ENCODE measurements around the gene PLGRKT. TPM values are rescaled to one million over a fixed set of nuclear protein-coding genes. Genes with fewer than 3 reads are reported as not detected.
A peak's percentile ranks its signal among the peaks of the same experiment; 100 is the strongest.

Gene PLGRKT, protein sequence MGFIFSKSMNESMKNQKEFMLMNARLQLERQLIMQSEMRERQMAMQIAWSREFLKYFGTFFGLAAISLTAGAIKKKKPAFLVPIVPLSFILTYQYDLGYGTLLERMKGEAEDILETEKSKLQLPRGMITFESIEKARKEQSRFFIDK
- total RNA-seq (2022) = 5.0 and 7.0 TPM in 2 replicates
- Bru-seq, nascent RNA = percentile 43 among the genes with signal in this experiment
- percentile 32 among the genes with signal in this experiment for BruChase-seq, experiment 1, labeled RNA remaining after a 2-hour chase
- BruChase-seq, experiment 2, labeled RNA remaining after a 6-hour chase = percentile 32 among the genes with signal in this experiment
- long read RNA-seq, partial matches to known transcripts = 0 of 1 reads
- long read RNA-seq, other reads (novel, unspliced or antisense) = 0 of 1 reads

DNA sequence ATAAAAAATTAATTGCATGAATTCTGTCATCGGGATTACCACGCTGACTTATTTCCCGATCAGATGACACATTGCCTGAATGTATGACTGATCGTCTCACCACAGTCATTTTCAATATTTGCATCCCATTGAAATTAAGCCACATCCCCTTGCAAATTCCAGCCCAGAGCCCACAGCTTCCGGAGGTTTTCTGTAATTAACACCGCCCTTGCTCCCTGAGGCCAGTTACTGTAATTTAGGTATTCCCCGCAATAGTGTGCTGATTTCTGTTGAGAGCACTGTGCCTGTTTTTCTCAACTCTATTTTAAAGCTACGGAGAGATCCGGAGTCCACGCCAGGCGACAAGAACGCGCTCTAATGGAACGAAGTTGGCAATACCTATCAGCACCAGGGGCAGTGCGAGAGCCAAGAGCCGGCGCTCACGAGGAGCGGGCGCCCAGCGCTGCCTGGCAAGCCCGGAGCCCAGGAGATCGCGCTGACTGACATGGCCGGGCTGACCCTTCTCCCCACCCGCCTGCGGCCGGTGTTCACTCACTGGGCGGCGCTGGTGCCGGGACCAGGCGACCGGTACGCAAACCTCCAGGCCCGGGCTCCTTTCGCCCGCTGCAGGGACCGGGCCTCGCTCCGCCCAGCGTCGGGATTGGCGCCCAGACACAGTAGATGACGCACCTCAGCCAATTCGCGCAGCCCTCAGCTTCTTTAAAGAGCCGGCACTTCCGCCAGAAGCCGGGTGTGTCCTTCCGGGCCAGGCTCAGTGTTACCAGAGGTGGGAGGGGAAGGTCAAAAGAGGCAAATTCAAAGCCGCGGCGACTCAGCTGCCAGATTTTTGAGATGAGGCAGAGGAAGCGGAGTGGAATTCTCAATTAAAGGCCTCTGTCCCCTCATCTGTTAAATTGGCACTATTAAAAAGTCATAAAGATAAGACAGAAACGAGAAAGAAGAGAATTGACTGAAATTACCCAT lies at the start of gene PLGRKT:
TSS of gene PLGRKT (minus strand) at position 672 of the 963 bp plus-strand sequence. CDS start 5,948 bp downstream, outside the sequence.
- no peaks in the 10 kb centered on the region for H3K36me3 ChIP-seq (ENCODE audit: control insufficient read depth, insufficient read depth, low read length)
- H3K36me3 Mint-ChIP-seq (ENCODE audit: insufficient read depth, unreplicated experiment) = peaks cover 8% of the 10 kb centered on the region
- POLR2A ChIA-PET = interaction anchor here (0.6 to 1.1 kb wide), 3 partner anchors 13 to 191 kb away, joined by 3 to 4 read pairs (median 4); partner anchors contain the start of gene CD274
- peak; percentile 90 to 91 for DNase-seq
- no peaks in the 10 kb centered on the region for H3K9me3 Mint-ChIP-seq (ENCODE audit: unreplicated experiment)
- peak within 1 kb of the TSS; percentile 80 for H3K4me3 Mint-ChIP-seq (ENCODE audit: unreplicated experiment)
- H3K4me1 Mint-ChIP-seq (ENCODE audit: low read depth, unreplicated experiment) = no peaks in the 10 kb centered on the region
- TF ChIP-seq, protein P1, sequence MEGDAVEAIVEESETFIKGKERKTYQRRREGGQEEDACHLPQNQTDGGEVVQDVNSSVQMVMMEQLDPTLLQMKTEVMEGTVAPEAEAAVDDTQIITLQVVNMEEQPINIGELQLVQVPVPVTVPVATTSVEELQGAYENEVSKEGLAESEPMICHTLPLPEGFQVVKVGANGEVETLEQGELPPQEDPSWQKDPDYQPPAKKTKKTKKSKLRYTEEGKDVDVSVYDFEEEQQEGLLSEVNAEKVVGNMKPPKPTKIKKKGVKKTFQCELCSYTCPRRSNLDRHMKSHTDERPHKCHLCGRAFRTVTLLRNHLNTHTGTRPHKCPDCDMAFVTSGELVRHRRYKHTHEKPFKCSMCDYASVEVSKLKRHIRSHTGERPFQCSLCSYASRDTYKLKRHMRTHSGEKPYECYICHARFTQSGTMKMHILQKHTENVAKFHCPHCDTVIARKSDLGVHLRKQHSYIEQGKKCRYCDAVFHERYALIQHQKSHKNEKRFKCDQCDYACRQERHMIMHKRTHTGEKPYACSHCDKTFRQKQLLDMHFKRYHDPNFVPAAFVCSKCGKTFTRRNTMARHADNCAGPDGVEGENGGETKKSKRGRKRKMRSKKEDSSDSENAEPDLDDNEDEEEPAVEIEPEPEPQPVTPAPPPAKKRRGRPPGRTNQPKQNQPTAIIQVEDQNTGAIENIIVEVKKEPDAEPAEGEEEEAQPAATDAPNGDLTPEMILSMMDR (IDR thresholded peaks at IDR 0.05; ENCODE audit: insufficient read depth in 1 of 2, low read depth in 1 of 2, low read length in 1 of 2, severe bottlenecking in 1 of 2, unreplicated experiment in 1 of 2) = peak in 1 of 2 experiments; percentile 26
- peak within 1 kb of the TSS; percentile 49 for H3K4me3 ChIP-seq (ENCODE audit: low read depth, low read length)
- TSS peak; percentile 75 for BruUV-seq (replicated peaks)
- intact Hi-C loops (cut with micrococcal nuclease; ENCODE audit: unreplicated experiment) = loop anchor here (10.0 kb wide), 1 partner anchor 277 kb away; no protein-coding TSS in a partner anchor
- H3K9me3 ChIP-seq = no peaks in the 10 kb centered on the region
- peak within 1 kb of the TSS; percentile 80 for H3K27ac Mint-ChIP-seq (ENCODE audit: unreplicated experiment)
- H3K4me1 ChIP-seq = peaks cover 8% of the 10 kb centered on the region; the same call in 1 of the 2 replicates
- no peaks in the 10 kb centered on the region for H3K27me3 ChIP-seq (replicated peaks; ENCODE audit: control insufficient read depth, insufficient read depth, low read length)
- CTCF ChIA-PET = interaction anchor here (1.0 to 1.7 kb wide), 2 partner anchors 13 to 251 kb away, joined by 3 to 6 read pairs; partner anchors contain the start of gene CD274
- H3K27me3 Mint-ChIP-seq (ENCODE audit: insufficient read depth, unreplicated experiment) = no peaks in the 10 kb centered on the region

DNA sequence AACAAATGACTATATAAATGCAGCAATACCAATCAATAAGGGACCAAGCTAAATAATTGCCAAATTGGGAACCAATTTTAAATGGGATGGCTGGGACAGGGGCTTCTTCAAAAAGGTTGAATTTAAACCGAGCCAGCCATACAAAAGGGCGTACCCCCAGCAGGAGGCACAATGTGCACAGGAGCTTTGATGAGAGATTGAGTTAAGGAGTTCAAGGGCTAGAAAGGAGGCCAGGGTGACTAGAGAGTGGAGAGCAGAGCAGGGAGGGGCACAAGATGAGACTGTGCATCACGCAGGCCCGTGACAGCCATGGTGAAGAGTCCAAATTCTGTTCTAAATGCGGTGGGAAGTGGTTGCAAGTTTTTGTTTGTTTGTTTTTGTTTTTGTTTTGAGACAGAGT lies 49.3 kb upstream of the PLGRKT start:
- Mint-ChIP-seq H3K4me3 (ENCODE audit: unreplicated experiment) (no peak overlapping the region), H3K36me3 (ENCODE audit: insufficient read depth, unreplicated experiment) (no peaks in the 10 kb centered on the region), H3K9me3 (ENCODE audit: unreplicated experiment) (peaks cover 9% of the 10 kb centered on the region), H3K27me3 (ENCODE audit: insufficient read depth, unreplicated experiment) (peaks cover 3% of the 10 kb centered on the region), H3K27ac (ENCODE audit: unreplicated experiment) (no peak overlapping the region), H3K4me1 (ENCODE audit: low read depth, unreplicated experiment) (no peaks in the 10 kb centered on the region)
- TF ChIP-seq, protein P1 (IDR thresholded peaks at IDR 0.05; ENCODE audit: insufficient read depth in 1 of 2, low read depth in 1 of 2, low read length in 1 of 2, severe bottlenecking in 1 of 2, unreplicated experiment in 1 of 2) = no peak
- ChIA-PET POLR2A (no interaction called here), CTCF (no interaction called here)
- Histone ChIP-seq H3K36me3 (ENCODE audit: control insufficient read depth, insufficient read depth, low read length) (no peaks in the 10 kb centered on the region), H3K4me1 (no peaks in the 10 kb centered on the region), H3K4me3 (ENCODE audit: low read depth, low read length) (no peak overlapping the region), H3K27me3 (replicated peaks; ENCODE audit: control insufficient read depth, insufficient read depth, low read length) (no peaks in the 10 kb centered on the region), H3K9me3 (no peaks in the 10 kb centered on the region)
- intact Hi-C loops (cut with micrococcal nuclease; ENCODE audit: unreplicated experiment) = no loop called here
- DNase-seq = no peak
- no TSS peak for BruUV-seq (replicated peaks)
